ENCODE results near the gene SPHK1.

SPHK1 gene

GRCh38 chr17:76399175-76400172 is 15.1 kb downstream of the SPHK1 start:
- DNase-seq (ENCODE audit: low read depth): no peak
- H3K4me3 ChIP-seq (ENCODE audit: control insufficient read depth, low read depth, low read length): no peak overlapping the region
- TF ChIP-seq, protein P1, sequence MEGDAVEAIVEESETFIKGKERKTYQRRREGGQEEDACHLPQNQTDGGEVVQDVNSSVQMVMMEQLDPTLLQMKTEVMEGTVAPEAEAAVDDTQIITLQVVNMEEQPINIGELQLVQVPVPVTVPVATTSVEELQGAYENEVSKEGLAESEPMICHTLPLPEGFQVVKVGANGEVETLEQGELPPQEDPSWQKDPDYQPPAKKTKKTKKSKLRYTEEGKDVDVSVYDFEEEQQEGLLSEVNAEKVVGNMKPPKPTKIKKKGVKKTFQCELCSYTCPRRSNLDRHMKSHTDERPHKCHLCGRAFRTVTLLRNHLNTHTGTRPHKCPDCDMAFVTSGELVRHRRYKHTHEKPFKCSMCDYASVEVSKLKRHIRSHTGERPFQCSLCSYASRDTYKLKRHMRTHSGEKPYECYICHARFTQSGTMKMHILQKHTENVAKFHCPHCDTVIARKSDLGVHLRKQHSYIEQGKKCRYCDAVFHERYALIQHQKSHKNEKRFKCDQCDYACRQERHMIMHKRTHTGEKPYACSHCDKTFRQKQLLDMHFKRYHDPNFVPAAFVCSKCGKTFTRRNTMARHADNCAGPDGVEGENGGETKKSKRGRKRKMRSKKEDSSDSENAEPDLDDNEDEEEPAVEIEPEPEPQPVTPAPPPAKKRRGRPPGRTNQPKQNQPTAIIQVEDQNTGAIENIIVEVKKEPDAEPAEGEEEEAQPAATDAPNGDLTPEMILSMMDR (IDR thresholded peaks at IDR 0.05; ENCODE audit: control insufficient read depth, insufficient read depth, low read depth, low read length, missing control alignments): no peak

- no peak for DNase-seq (ENCODE audit: low read depth)
- TF ChIP-seq, protein P1 (IDR thresholded peaks at IDR 0.05; ENCODE audit: control insufficient read depth, insufficient read depth, low read depth, low read length, missing control alignments): no peak
Measured at GRCh38 chr17:76402711-76403110, 18.3 kb downstream of the SPHK1 start.

GRCh38 chr17:76404256-76404655 is 19.8 kb downstream of the SPHK1 start:
- no peak for DNase-seq (ENCODE audit: low read depth)
- TF ChIP-seq, protein P1 (IDR thresholded peaks at IDR 0.05; ENCODE audit: control insufficient read depth, insufficient read depth, low read depth, low read length, missing control alignments): no peak
- no peak overlapping the region for H3K4me3 ChIP-seq (ENCODE audit: control insufficient read depth, low read depth, low read length)

More at GRCh38 chr17:76402711-76403110, 18.3 kb downstream of the SPHK1 start:
- H3K4me3 ChIP-seq (ENCODE audit: control insufficient read depth, low read depth, low read length): no peak overlapping the region

DNA sequence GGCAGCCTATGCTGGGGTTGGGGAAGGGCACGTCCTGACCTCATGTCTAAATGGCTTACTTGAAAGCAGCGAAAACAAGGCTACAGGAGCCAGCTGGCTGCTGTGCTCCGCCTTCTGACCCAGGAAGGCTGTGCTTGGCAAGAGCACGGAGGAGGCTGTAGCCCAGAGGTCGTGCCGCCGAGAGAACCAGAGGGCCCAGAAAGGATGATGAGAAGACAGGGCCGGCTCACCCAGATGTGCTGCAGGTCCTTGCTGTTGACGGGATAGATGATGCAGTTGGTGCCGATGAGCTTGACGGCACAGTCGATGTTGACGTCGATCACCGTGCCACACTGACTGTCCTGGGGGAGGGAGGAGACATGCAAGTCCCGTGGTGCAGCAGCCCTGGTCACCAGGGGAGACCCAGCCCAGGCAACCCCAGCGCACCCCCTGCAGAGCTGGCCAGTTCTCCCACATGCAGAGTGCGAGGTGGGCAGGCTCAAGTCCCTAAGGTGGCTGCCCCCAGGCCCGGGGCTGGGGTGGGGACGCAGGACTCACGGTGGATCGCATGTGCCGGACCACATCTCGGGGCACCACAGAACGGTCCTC is 20.7 kb downstream of the SPHK1 start:
- no peak for DNase-seq (ENCODE audit: low read depth)
- TF ChIP-seq, protein P1 (IDR thresholded peaks at IDR 0.05; ENCODE audit: control insufficient read depth, insufficient read depth, low read depth, low read length, missing control alignments): no peak
- H3K4me3 ChIP-seq (ENCODE audit: control insufficient read depth, low read depth, low read length): no peak overlapping the region

DNA sequence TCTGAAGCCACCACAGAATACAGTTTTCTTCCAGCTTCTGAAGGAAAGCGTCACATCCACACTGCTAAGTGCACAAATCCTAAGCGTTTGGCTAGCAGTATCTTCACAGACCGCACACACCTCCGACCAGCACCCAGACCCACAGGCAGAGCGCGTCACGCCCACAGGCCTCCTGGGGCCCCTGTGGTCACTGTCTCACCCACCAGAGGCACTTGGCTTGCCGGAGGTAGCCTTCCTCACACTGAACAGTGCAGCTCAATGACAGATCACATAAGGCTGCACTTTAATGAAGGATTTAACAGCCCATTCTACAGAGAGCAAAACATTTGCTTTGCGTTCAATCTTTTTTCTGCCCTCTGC is 21.2 kb downstream of the SPHK1 start:
- no peak overlapping the region for H3K4me3 ChIP-seq (ENCODE audit: control insufficient read depth, low read depth, low read length)
- TF ChIP-seq, protein P1 (IDR thresholded peaks at IDR 0.05; ENCODE audit: control insufficient read depth, insufficient read depth, low read depth, low read length, missing control alignments): no peak
- no peak for DNase-seq (ENCODE audit: low read depth)

DNA sequence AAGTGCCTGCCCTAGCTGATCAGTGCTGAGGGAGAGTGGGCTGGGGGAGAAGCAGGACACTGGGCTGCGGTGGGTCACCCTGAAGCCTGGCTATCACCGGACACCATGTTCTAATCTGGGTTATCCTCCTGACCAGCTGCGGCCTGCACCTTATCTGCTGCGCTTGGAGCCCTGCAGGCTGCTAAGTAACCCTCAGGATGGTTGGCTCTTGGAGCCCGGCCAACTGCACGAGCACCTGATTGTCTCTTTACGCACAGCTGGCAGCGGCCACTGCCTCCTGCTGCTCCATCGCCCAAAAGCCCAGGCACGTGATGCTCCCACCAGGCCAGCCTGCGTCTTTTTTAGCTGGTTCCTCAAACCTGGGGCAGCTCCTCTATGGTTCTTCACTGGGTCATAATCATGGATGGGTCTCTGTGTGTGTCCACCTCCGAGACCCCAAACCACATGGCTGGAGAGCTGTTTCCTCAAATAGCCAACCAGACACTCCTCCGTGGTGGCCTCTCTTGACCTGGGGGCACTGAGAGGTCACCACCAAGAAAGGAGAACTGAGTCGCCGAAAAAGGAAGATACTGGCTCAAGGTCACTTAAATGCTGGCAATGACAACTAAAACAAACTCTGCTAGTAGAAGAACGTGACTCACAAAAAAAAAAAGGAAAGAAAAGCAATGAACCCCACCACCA is 21.7 kb downstream of the SPHK1 start:
- TF ChIP-seq, protein P1 (IDR thresholded peaks at IDR 0.05; ENCODE audit: control insufficient read depth, insufficient read depth, low read depth, low read length, missing control alignments): no peak
- no peak overlapping the region for H3K4me3 ChIP-seq (ENCODE audit: control insufficient read depth, low read depth, low read length)
- DNase-seq (ENCODE audit: low read depth): no peak
